Cerebellar nuclear complex (tissue), 1 donor: ENCODE measurements around the gene AP1AR.
"Not testable (repeated sequence)": the region's sequence is repeated elsewhere in the genome, so short reads cannot be mapped to it uniquely, and the experiment has no call there.

Experiments used
- DNase-seq, 2 experiments: peaks; one replicate each; lab custom pipeline; 2025; lab: John Stamatoyannopoulos, UW

AP1AR gene

DNA sequence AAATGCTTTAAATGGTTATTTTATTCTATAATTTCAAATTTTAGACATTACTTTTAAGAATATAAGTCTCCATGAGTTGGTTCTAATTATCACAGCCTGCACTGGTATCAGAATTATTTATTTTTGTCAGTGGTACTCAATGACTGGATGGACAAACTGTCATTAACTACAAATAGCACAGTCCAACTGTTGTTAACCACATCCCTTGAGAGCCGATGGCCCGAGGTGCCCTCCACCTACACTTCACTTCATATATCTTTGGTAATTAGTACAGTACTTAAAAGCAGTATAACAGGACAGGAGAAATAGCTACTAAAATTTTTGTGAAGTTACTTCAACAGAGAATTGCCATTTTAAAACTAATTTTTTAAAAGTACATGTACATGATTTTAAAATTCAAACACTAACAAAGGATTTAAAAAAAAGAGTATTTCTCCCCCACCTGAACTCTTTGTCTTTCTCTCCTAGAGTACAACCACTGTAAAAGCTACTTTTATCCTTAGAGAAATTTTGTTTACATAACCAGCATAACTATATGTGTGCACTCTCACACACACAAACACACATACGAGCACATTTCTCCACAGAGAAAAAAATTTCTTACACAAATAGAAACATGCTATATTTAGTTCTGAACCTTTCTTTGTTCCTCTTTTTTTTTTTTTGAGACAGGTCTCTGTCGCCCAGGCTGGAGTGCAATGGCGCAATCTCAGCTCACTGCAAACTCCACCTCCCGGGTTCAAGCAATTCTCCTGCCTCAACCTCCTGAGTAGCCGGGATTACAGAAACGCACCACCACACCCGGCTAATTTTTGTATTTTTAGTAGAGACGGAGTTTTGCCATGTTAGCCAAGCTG is 47.7 kb downstream of the AP1AR start:
- no peak for DNase-seq

DNA sequence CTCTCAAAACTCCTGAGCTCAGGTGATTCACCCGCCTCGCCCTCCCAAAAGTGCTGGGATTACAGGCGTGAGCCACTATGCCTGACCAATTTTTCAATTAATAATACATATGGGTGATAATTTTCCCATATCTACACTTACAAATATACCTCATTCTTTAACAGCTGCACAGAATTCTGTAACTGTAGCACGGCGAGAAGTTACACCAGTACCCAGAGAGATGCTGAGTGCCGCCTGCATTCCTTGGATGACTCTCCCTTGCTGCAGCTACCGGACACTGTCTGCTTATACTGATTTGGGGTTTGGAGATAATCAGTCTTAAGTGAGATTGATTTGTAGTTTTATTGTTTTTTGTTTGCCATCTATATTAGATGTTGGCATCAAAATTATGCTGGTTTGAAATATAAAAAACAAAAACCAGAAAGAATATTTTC is 48.3 kb downstream of the AP1AR start:
- no peak for DNase-seq

GRCh38 chr4:112280386-112281056 is 48.9 kb downstream of the AP1AR start:
- DNase-seq = no peak

GRCh38 chr4:112281895-112282398 is 50.4 kb downstream of the AP1AR start:
- not testable (repeated sequence) for DNase-seq

DNA sequence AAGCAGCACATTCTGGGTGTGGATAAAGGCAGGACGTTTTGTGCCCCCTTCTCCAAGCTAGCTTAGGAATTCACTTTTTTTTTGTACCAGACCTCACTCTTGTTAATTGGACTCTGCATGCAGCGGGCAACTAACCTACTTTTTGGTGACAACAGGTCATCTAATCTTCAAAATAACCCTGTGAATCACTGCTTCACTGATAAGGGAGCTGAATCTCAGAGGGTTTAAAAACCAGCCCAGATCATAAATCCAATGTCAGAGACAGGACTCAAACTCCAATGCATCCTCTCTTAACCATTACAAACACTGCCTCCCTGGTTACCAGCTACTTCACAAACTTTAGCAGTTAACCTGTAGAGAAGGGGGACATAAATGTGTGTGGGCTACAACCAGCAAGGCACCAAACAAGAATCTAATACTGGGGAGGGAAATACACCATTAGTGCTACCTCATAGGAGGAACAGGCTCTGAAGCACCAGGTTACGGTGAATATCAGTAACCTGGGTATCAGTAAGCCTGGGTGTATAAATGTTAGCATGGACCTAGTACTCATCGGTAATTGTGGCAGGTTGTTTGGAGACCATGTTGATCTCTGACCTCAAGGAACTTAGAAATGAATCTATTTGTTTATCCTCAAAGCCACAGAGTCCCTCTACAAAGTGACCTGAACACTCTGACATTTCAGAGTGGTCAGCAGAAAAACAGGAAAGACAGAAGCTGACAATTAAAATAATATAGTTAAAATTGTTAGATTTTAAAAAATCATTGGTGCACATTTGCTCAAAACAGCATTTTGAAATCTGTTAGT is 51.5 kb downstream of the AP1AR start:
- no peak for DNase-seq

DNA sequence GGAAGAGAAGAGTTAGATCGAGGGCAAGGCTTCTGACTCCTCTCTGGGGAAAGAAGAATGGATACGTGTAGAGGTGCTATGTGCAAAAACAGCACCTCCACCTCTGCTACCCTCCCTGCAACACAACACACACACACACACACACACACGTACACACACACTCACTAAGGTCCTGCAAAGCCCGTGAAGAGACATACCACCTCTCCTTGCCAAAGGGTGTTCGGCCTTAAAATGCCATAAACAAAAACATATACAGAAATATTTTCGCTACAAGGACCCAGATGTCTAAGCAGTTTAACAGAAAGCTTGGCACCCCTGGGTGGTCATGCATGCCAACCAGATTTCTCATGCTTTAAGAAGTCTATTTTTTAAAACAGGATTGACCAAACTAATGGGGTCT is 52.6 kb downstream of the AP1AR start:
- no peak for DNase-seq

- DNase-seq = no peak
These were observed 53.2 kb downstream of the AP1AR start for GRCh38 chr4:112284662-112285411.

GRCh38 chr4:112287258-112287989 is 55.8 kb downstream of the AP1AR start:
- DNase-seq = no peak

- no peak for DNase-seq
These were observed 56.9 kb downstream of the AP1AR start for GRCh38 chr4:112288455-112288854.

DNA sequence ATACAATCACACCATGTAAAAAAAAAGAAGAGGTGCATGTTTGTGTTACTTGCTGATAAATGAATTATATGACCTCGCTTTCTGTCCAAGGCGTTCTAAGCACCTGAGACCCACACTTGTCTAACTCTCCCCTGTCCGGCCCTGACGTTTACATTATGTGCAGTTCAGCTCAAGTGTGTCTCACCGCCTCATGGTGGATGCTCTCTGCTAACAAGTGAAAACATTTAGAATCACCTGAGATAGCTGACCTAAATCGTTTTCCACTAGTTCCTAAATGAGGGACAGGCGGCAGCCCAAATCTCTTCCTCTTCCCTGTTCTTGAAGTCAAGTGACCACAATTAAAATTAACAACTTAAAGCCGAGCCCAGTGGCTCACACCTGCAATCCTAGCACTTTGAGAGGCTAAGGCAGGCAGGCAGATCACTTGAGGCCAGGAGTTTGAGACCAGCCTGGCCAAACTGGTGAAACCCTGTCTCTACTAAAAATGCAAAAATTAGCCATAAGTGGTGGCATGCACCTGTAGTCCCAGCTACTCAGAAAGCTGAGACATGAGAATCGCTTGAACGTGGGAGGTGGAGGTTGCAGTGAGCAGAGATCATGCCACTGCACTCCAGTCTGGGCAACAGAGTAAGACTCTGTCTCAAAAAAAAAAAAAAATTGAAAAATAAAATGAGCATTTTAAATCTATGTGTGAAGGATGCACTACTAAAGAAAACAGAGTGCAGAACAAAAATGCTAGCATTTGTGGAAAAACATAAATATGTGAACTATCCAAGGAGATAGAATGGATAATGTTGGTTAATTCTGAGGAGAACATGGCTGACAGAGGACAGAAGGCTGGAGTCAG is 58.0 kb downstream of the AP1AR start:
- no peak for DNase-seq

- no peak for DNase-seq
These were observed 58.8 kb downstream of the AP1AR start for GRCh38 chr4:112290341-112290740.

- no peak for DNase-seq
These were observed 65.6 kb downstream of the AP1AR start, which contains the start of gene ALPK1 for GRCh38 chr4:112296949-112297880. TSS of gene ALPK1 (plus strand) at chr4:112297369.

DNA sequence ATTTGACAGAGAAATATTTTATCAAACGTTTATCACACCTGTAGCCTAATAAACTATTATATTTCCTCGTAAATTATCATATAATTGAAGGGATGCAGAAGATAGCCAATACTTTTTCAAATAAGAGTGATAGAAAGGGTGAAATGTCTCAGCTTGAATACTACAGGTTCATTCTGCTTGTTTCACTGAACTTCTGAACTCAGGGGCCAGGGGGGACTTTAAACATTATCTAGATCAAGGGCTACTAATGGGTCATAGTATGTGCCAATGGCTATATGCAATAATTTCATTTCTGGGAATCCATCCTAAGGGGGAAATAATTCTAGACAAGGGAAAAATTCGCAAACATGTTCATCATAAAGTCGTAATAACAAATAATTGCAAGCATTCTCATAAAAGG is 68.1 kb downstream of the AP1AR start:
- no peak for DNase-seq

GRCh38 chr4:112302320-112303274 is 71.0 kb downstream of the AP1AR start:
- DNase-seq = no peak

GRCh38 chr4:112305477-112305876 is 73.9 kb downstream of the AP1AR start:
- DNase-seq = not testable (repeated sequence)

GRCh38 chr4:112309263-112309791 is 77.7 kb downstream of the AP1AR start:
- DNase-seq = not testable (repeated sequence)

- no peak for DNase-seq
These were observed 79.9 kb downstream of the AP1AR start for GRCh38 chr4:112311516-112311915.
